A549 (cell line): ENCODE data around the gene HECTD2. TPM values are rescaled to one million over a fixed set of nuclear protein-coding genes. Genes with fewer than 3 reads are reported as not detected.

Experiments used
- ATAC-seq, 2 experiments: fragments of 200-7000 bp in 1 of 2; fragments of >200 bp in 1 of 2; cut with Nextera tagmentation in 1 of 2; cut with Tn5 transposase in 1 of 2; 3 replicates each; pipeline versions ENCODE4 v1.8.0 to v1.9.1; 2018 to 2020; ENCODE audit warnings: mild to moderate bottlenecking in 1 of 2, moderate library complexity in 1 of 2
- CTCF ChIA-PET: fragments of 300-600 bp; sonication (Branson Sonifier 250); formaldehyde crosslinking; extraction: SDS; loops from one replicate; lab custom pipeline; 2021; ENCODE audit warnings: antibody characterized with exemption, inconsistent platforms; lab: Yijun Ruan, JAX
- POLR2A ChIA-PET: fragments of 350-600 bp; formaldehyde crosslinking; extraction: SDS; loops from one replicate; lab custom pipeline; 2021; ENCODE audit warnings: antibody characterized with exemption, inconsistent platforms; lab: Yijun Ruan, JAX
- DNase-seq, 2 experiments: peaks; one replicate each; pipeline versions ENCODE4 v3.0.0 to v3.0.0-alpha.2; 2011 to 2016; ENCODE audit warnings: low read depth in 1 of 2, low spot score in 1 of 2
- FAIRE-seq: peaks from 2 replicates; lab custom pipeline; 2011; peaks lifted over from hg19 to GRCh38; lab: Jason Lieb, UNC
- H3K27ac ChIP-seq, 2 experiments: fragments of >200 bp; sonication (Bioruptor Twin); formaldehyde crosslinking; 3 replicates each; pipeline ENCODE4 v1.5.1; 2016 to 2017
- H3K4me1 ChIP-seq: fragments of >200 bp; sonication (Bioruptor Twin); formaldehyde crosslinking; 3 replicates; pipeline ENCODE4 v1.6.1; 2016
- H3K4me2 ChIP-seq: fragments of >200 bp; sonication (Bioruptor Twin); formaldehyde crosslinking; 3 replicates; pipeline ENCODE4 v1.6.1; 2016
- H3K4me3 ChIP-seq: fragments of >200 bp; sonication (Bioruptor Twin); formaldehyde crosslinking; 3 replicates; pipeline ENCODE4 v1.5.1; 2016
- H3K9me3 ChIP-seq: fragments of >200 bp; sonication (Bioruptor Twin); formaldehyde crosslinking; 3 replicates; pipeline ENCODE4 v1.6.1; 2016
- CBX8 ChIP-seq: fragments of 200-600 bp; sonication (generic); IDR thresholded peaks from 2 replicates; pipeline ENCODE4 v1.6.1; 2016
- CHD2 ChIP-seq: fragments of 150-350 bp; IDR thresholded peaks from 2 replicates; pipeline ENCODE4 v1.6.1; 2014; ENCODE audit warnings: low read length; ENCODE audit not compliant: partially characterized antibody
- FOXS1 ChIP-seq: fragments of 250-450 bp; sonication (Bioruptor Pico); IDR thresholded peaks from 2 replicates; pipeline ENCODE4 v1.5.0; 2020; ENCODE audit warnings: mild to moderate bottlenecking, moderate library complexity
- HDAC2 ChIP-seq: fragments of 200-600 bp; sonication (generic); IDR thresholded peaks from 2 replicates; pipeline ENCODE4 v1.6.1; 2016
- HEYL ChIP-seq: fragments of 250-450 bp; sonication (Bioruptor Pico); IDR thresholded peaks from 2 replicates; pipeline ENCODE4 v1.8.0; 2021; ENCODE audit warnings: mild to moderate bottlenecking, moderate library complexity
- HOXB13 ChIP-seq: fragments of 250-450 bp; sonication (Bioruptor Pico); IDR thresholded peaks from 2 replicates; pipeline ENCODE4 v1.5.0; 2020; ENCODE audit warnings: low read depth, mild to moderate bottlenecking, moderate library complexity
- HOXB5 ChIP-seq: fragments of 250-450 bp; sonication (Bioruptor Pico); IDR thresholded peaks from 2 replicates; pipeline ENCODE4 v1.5.0; 2020; ENCODE audit warnings: mild to moderate bottlenecking, moderate library complexity
- JUN ChIP-seq, 2 experiments: fragments of >200 bp; sonication (Bioruptor Twin); formaldehyde crosslinking; IDR thresholded peaks; 2 replicates in 1 of 2; 3 replicates in 1 of 2; pipeline ENCODE4 v1.6.1; 2016 to 2017
- KDM1A ChIP-seq: fragments of 200-600 bp; sonication (generic); IDR thresholded peaks from 2 replicates; pipeline ENCODE4 v1.6.1; 2016; ENCODE audit warnings: low read depth, mild to moderate bottlenecking
- KDM5A ChIP-seq: fragments of 200-600 bp; sonication (generic); IDR thresholded peaks from 2 replicates; pipeline ENCODE4 v1.6.1; 2016; ENCODE audit warnings: antibody characterized with exemption, mild to moderate bottlenecking
- MYC ChIP-seq: IDR thresholded peaks from 2 replicates; pipeline ENCODE4 v1.6.1; 2012; ENCODE audit warnings: mild to moderate bottlenecking, inconsistent platforms, low read length, improper control_type of control experiment, borderline replicate concordance
- NR3C1 ChIP-seq: fragments of >200 bp; sonication (Bioruptor Twin); formaldehyde crosslinking; IDR thresholded peaks from 3 replicates; pipeline ENCODE4 v1.6.1; 2017
- RFX5 ChIP-seq: fragments of 450-650 bp; IDR thresholded peaks from 2 replicates; pipeline ENCODE4 v1.7.1; 2014; ENCODE audit warnings: antibody characterized with exemption, mild to moderate bottlenecking, moderate library complexity
- TP53 ChIP-seq: fragments of 250-450 bp; sonication (Bioruptor Pico); IDR thresholded peaks from 2 replicates; pipeline ENCODE4 v1.5.0; 2021; ENCODE audit warnings: mild to moderate bottlenecking, moderate library complexity
- ZFP36 ChIP-seq: fragments of 450-650 bp; IDR thresholded peaks from 2 replicates; pipeline ENCODE4 v1.6.1; 2014; ENCODE audit warnings: borderline replicate concordance; ENCODE audit not compliant: partially characterized antibody
- ZSCAN20 ChIP-seq: fragments of 250-450 bp; sonication (Bioruptor Pico); IDR thresholded peaks from 2 replicates; pipeline ENCODE4 v1.8.0; 2022; ENCODE audit warnings: mild to moderate bottlenecking, moderate library complexity
- WGBS: methylation state at CpG from one replicate; pipeline ENCODE4 v1.1.6; 2017; ENCODE audit errors: missing lambda C conversion rate; 5-methylcytosine and 5-hydroxymethylcytosine counted together
- polyA plus RNA-seq, 4 experiments: library from polyadenylated mRNA; depleted of rRNA in 3 of 4; stranded (reverse); fragments of >200 nt; fragmentation: RNase III in 1 of 4; extraction: RNeasy Plus Mini Kit Qiagen cat#74134 plus additional on column Dnase treatment in 1 of 4; gene quantifications; 2 replicates in 3 of 4; 3 replicates in 1 of 4; pipeline ENCODE4 v1.2.3, GENCODE V29; 2011 to 2017
- TF ChIP-seq, protein P1 (sequence below): IDR thresholded peaks from 2 replicates; pipeline ENCODE4 v1.6.1; 2012
- TF ChIP-seq, protein P2 (sequence below): fragments of >200 bp; sonication (Bioruptor Twin); formaldehyde crosslinking; IDR thresholded peaks from 3 replicates; pipeline ENCODE4 v1.6.1; 2016
- TF ChIP-seq, protein P3 (sequence below): fragments of 150-350 bp; IDR thresholded peaks from 2 replicates; pipeline ENCODE4 v1.6.1; 2014; ENCODE audit warnings: low read depth, mild to moderate bottlenecking, low read length
- TF ChIP-seq, protein P4 (sequence below): IDR thresholded peaks from 2 replicates; pipeline ENCODE4 v1.6.1; 2012; ENCODE audit warnings: low read depth, borderline replicate concordance

Gene HECTD2
- polyA plus RNA-seq, 2 of the 4 experiments (the other 2 are of a cell fraction), result 4.1 to 13.9 TPM

DNA sequence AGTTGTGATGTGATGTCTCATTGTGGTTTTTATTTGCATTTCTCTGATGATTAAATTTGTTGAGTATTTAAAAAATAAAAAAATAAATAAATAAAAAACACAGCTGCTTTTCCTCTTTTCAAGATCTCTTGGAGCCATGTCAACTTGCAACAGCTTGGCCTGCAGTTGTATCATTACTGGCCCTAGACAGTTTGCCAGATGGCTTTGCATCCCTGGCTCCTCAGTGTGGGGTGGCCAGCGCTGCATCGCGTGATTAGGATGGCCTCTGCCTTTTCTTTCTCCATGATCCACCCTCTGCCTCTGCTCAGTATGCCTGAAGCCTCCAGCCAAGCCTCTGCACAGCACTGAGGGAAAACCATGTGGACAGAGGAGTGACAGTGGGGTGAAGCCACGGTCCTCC, 126.0 kb downstream of the HECTD2 start:
- H3K4me2 ChIP-seq, result no peak overlapping the region
- WGBS, result 58% methylated on average over 4 of the region's 4 CpGs

DNA sequence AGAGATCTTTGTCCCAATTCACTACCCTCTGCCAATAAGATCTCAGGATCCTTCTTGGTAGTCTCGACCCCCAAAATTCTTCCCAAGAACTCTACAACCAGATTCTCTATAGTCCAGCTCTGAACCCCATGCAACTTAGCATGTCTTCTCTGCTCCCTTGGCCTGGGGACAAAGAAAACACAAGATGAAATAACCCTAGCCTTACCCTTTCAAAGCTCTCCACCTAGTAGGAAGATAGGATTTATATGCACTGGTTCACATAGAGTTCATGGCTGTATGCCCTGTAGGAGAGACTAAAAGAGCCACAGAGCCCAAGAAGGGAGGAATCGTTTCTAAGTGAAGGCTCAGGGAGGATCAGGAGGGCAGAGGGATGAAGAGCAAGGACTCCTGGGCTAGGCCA, 126.6 kb downstream of the HECTD2 start:
- H3K4me1 ChIP-seq, result no peaks in the 10 kb centered on the region
- no peak for DNase-seq
- H3K4me3 ChIP-seq, result no peak overlapping the region
- TF ChIP-seq ZFP36 (no peak), HDAC2 (no peak), HOXB5 (CRISPR knock-in tag) (no peak)
- TF ChIP-seq, protein P1, sequence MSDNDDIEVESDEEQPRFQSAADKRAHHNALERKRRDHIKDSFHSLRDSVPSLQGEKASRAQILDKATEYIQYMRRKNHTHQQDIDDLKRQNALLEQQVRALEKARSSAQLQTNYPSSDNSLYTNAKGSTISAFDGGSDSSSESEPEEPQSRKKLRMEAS, result no peak
- no peak for FAIRE-seq
- ATAC-seq, result no peak
- ChIA-PET CTCF (interaction anchor here (0.8 to 1.5 kb wide), 2 partner anchors 44 to 53 kb away, joined by 3 to 4 read pairs; no protein-coding TSS in a partner anchor), POLR2A (no interaction called here)
- H3K9me3 ChIP-seq, result peaks cover 6% of the 10 kb centered on the region; the same call in 1 of the 3 replicates
- H3K4me2 ChIP-seq, result no peak overlapping the region
- WGBS, result 19% methylated on average over 2 of the region's 2 CpGs
- H3K27ac ChIP-seq, result no peak overlapping the region

More for the DNA sequence above, 126.0 kb downstream of the HECTD2 start:
- no peak for FAIRE-seq
- DNase-seq, result no peak
- TF ChIP-seq, protein P2, sequence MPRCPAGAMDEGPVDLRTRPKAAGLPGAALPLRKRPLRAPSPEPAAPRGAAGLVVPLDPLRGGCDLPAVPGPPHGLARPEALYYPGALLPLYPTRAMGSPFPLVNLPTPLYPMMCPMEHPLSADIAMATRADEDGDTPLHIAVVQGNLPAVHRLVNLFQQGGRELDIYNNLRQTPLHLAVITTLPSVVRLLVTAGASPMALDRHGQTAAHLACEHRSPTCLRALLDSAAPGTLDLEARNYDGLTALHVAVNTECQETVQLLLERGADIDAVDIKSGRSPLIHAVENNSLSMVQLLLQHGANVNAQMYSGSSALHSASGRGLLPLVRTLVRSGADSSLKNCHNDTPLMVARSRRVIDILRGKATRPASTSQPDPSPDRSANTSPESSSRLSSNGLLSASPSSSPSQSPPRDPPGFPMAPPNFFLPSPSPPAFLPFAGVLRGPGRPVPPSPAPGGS, result no peak
- no peak for TF ChIP-seq FOXS1 (CRISPR knock-in tag)
- TF ChIP-seq, protein P3, sequence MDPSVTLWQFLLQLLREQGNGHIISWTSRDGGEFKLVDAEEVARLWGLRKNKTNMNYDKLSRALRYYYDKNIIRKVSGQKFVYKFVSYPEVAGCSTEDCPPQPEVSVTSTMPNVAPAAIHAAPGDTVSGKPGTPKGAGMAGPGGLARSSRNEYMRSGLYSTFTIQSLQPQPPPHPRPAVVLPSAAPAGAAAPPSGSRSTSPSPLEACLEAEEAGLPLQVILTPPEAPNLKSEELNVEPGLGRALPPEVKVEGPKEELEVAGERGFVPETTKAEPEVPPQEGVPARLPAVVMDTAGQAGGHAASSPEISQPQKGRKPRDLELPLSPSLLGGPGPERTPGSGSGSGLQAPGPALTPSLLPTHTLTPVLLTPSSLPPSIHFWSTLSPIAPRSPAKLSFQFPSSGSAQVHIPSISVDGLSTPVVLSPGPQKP, result no peak
- TF ChIP-seq MYC, result no peak
- no peak for TF ChIP-seq ZSCAN20
- TF ChIP-seq TP53, result no peak
- TF ChIP-seq CBX8, result no peak
- TF ChIP-seq HOXB5 (CRISPR knock-in tag), result no peak
- TF ChIP-seq KDM1A, result no peak
- no peak for TF ChIP-seq HOXB13
- TF ChIP-seq CHD2, result no peak
- no peak for TF ChIP-seq RFX5
- no peak for TF ChIP-seq KDM5A
- TF ChIP-seq ZFP36, result no peak
- TF ChIP-seq, protein P1, result no peak
- no peak for TF ChIP-seq NR3C1
- H3K9me3 ChIP-seq, result peaks cover 6% of the 10 kb centered on the region; the same call in 1 of the 3 replicates
- CTCF ChIA-PET, result interaction anchor here (1.0 kb wide), 1 partner anchor 16 kb away, joined by 3 read pairs; no protein-coding TSS in a partner anchor
- POLR2A ChIA-PET, result no interaction called here
- no peak for ATAC-seq
- no peaks in the 10 kb centered on the region for H3K4me1 ChIP-seq
- no peak overlapping the region for H3K27ac ChIP-seq
- no peak overlapping the region for H3K4me3 ChIP-seq

DNA sequence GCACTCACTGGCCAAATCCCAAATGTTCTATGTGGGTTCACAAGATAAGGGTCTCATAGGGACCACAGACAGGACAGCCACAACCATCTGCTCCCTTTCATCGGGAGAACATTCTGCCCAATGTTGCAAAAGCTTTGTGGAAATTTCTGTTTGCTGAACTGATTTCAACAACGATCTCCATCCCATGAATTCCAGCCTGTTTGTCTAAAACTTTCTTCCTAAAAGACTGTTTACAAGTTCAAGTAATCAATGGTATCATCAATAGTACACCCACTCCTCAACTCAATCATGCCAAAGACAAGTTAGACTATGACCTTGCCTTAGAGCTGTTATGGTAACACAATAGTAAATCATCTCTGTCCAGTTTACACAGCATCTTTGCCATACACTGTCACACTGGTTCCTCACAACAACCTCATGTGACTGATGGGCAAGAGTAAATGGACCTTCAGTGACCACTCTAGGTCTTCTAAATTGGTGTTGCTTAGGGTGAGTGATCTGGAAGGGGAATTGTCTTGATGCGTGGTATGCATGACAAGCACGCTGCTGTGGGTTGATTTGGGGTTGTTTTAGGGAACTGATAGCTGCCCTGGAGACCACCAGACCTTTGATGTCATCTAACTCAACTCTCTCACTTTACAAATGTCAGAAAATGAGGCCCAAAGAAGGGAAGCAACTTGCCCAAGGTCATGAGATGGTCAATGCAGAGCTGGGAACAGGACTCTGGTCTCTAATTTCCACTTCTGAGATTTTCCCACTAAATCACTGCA, 127.7 kb downstream of the HECTD2 start:
- no peaks in the 10 kb centered on the region for H3K4me1 ChIP-seq

More for the DNA sequence above, 127.7 kb downstream of the HECTD2 start:
- FAIRE-seq (no peak), DNase-seq (no peak), ATAC-seq (no peak)
- Histone ChIP-seq H3K27ac (no peak overlapping the region), H3K9me3 (peaks cover 6% of the 10 kb centered on the region; the same call in 1 of the 3 replicates), H3K4me3 (no peak overlapping the region), H3K4me2 (no peak overlapping the region)
- ChIA-PET POLR2A (no interaction called here), CTCF (interaction anchor here (0.6 to 1.5 kb wide), 4 partner anchors 36 to 94 kb away, joined by 3 to 4 read pairs (median 3); no protein-coding TSS in a partner anchor)
- WGBS, result 65% methylated on average over 4 of the region's 4 CpGs
- TF ChIP-seq, protein P4, sequence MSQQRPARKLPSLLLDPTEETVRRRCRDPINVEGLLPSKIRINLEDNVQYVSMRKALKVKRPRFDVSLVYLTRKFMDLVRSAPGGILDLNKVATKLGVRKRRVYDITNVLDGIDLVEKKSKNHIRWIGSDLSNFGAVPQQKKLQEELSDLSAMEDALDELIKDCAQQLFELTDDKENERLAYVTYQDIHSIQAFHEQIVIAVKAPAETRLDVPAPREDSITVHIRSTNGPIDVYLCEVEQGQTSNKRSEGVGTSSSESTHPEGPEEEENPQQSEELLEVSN, result no peak
- TF ChIP-seq JUN (IDR thresholded peaks at IDR 0.05) (no peak), NR3C1 (no peak), HEYL (no peak)
